ENCODE results near the gene CCDC40.
"Not testable (repeated sequence)": the region's sequence is repeated elsewhere in the genome, so short reads cannot be mapped to it uniquely, and the experiment has no call there.

CCDC40 gene

GRCh38 chr17:80087346-80088265 is 51.2 kb downstream of the CCDC40 start:
- DNase-seq, result no peak

- DNase-seq, result no peak
Observed at GRCh38 chr17:80089762-80090161, 53.3 kb downstream of the CCDC40 start.

- not testable (repeated sequence) for DNase-seq
Observed at GRCh38 chr17:80090164-80090563, 53.7 kb downstream of the CCDC40 start.

- no peak for DNase-seq
Observed at GRCh38 chr17:80091376-80091775, 54.9 kb downstream of the CCDC40 start.

GRCh38 chr17:80092959-80093358 is 56.5 kb downstream of the CCDC40 start:
- DNase-seq, result no peak

- no peak for DNase-seq
Observed at GRCh38 chr17:80095038-80095843, 58.8 kb downstream of the CCDC40 start.

- DNase-seq, result no peak
Observed at GRCh38 chr17:80095844-80096475, 59.5 kb downstream of the CCDC40 start.

- no peak for DNase-seq
Observed at GRCh38 chr17:80096561-80097021, 60.1 kb downstream of the CCDC40 start.

- DNase-seq, result no peak
Observed at GRCh38 chr17:80097127-80097621, 60.7 kb downstream of the CCDC40 start.

GRCh38 chr17:80097844-80098691 is 61.6 kb downstream of the CCDC40 start:
- no peak for DNase-seq

GRCh38 chr17:80099291-80100034 is 63.0 kb downstream of the CCDC40 start:
- DNase-seq, result no peak

GRCh38 chr17:80100035-80100323 is 63.5 kb downstream of the CCDC40 start:
- no peak for DNase-seq

GRCh38 chr17:80101011-80101945 is 64.8 kb downstream of the CCDC40 start, which contains the start of gene GAA:
GAA (plus strand) TSS chr17:80101581; CDS start chr17:80104587, 3,006 bp downstream.
- DNase-seq, result peak; percentile 82 to 95

GRCh38 chr17:80101946-80102663 is 65.7 kb downstream of the CCDC40 start:
- DNase-seq, result peak in 1 of 2 donors; percentile 18

- no peak for DNase-seq
Observed at GRCh38 chr17:80102664-80103448, 66.4 kb downstream of the CCDC40 start.

- DNase-seq, result no peak
Observed at GRCh38 chr17:80103449-80104085, 67.1 kb downstream of the CCDC40 start.

GRCh38 chr17:80104321-80104955 is 68.0 kb downstream of the CCDC40 start:
- DNase-seq, result no peak

GRCh38 chr17:80104956-80105375 is 68.5 kb downstream of the CCDC40 start:
- DNase-seq, result no peak
